Measurements from ENCODE around the gene UBALD2. TPM values are rescaled to one million over a fixed set of nuclear protein-coding genes. Genes with fewer than 3 reads are reported as not detected.

UBALD2 gene
- total and polyA plus RNA-seq, 2 of the 13 experiments (the other 11 are each of a cell fraction or from before 2014, with no cell fraction given) = 3.3 to 89.7 TPM

DNA sequence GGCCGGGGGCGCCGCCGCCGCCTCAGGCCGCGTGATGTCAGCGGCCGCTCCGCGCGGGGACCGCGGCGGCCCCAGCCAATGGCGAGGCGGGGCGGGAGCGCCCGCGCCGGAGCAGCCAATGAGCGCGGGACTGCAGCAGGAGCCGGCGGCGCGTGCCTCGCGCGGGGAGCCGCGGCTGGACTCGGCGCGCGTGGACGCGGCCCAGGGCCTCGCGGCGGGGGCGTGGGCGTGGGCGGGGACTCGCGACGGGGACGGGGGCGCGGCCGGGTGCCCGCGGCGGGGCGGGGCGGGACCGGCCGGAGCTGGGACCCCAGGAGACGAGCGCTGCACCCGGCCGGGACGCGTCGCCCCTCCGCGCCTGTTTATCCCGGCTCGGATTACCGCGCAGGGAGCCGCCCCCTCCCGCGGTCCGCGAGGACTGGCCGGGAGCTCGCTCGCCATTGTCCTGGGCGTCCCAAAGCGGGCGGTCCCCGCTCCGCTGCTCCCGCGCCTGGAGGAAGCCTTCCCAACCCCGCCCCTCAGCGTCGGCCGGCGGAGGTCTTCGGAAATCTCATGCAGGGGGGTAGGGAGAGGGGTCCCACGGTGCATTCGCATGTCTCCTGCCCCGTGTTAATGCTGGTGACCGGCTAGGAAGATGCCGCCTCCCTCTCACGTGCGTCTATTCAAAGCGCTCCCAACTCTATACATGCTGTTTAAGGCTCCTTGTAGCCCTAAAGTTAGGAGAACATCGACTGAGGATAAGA lies 24.5 kb upstream of the UBALD2 start, which contains the start of gene RNF157 (continued):
- TF ChIP-seq, protein P1, sequence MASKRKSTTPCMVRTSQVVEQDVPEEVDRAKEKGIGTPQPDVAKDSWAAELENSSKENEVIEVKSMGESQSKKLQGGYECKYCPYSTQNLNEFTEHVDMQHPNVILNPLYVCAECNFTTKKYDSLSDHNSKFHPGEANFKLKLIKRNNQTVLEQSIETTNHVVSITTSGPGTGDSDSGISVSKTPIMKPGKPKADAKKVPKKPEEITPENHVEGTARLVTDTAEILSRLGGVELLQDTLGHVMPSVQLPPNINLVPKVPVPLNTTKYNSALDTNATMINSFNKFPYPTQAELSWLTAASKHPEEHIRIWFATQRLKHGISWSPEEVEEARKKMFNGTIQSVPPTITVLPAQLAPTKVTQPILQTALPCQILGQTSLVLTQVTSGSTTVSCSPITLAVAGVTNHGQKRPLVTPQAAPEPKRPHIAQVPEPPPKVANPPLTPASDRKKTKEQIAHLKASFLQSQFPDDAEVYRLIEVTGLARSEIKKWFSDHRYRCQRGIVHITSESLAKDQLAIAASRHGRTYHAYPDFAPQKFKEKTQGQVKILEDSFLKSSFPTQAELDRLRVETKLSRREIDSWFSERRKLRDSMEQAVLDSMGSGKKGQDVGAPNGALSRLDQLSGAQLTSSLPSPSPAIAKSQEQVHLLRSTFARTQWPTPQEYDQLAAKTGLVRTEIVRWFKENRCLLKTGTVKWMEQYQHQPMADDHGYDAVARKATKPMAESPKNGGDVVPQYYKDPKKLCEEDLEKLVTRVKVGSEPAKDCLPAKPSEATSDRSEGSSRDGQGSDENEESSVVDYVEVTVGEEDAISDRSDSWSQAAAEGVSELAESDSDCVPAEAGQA (IDR thresholded peaks at IDR 0.05; ENCODE audit: low read depth) = no peak
- TF ChIP-seq, protein P1 (CRISPR knock-in tag; IDR thresholded peaks at IDR 0.05; ENCODE audit: borderline replicate concordance) = no peak
- TF ChIP-seq, protein P2, sequence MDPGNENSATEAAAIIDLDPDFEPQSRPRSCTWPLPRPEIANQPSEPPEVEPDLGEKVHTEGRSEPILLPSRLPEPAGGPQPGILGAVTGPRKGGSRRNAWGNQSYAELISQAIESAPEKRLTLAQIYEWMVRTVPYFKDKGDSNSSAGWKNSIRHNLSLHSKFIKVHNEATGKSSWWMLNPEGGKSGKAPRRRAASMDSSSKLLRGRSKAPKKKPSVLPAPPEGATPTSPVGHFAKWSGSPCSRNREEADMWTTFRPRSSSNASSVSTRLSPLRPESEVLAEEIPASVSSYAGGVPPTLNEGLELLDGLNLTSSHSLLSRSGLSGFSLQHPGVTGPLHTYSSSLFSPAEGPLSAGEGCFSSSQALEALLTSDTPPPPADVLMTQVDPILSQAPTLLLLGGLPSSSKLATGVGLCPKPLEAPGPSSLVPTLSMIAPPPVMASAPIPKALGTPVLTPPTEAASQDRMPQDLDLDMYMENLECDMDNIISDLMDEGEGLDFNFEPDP (CRISPR knock-in tag; conservative IDR thresholded peaks at IDR 0.05) = no peak
- TF ChIP-seq, protein P3, sequence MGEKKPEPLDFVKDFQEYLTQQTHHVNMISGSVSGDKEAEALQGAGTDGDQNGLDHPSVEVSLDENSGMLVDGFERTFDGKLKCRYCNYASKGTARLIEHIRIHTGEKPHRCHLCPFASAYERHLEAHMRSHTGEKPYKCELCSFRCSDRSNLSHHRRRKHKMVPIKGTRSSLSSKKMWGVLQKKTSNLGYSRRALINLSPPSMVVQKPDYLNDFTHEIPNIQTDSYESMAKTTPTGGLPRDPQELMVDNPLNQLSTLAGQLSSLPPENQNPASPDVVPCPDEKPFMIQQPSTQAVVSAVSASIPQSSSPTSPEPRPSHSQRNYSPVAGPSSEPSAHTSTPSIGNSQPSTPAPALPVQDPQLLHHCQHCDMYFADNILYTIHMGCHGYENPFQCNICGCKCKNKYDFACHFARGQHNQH (CRISPR knock-in tag; IDR thresholded peaks at IDR 0.05) = no peak
- TF ChIP-seq NRL (CRISPR knock-in tag; IDR thresholded peaks at IDR 0.05; ENCODE audit: borderline replicate concordance) (peak; percentile 80; the same call in 1 of the 2 replicates), TAF1 (CRISPR knock-in tag; IDR thresholded peaks at IDR 0.05) (peak; percentile 31; the same call in 1 of the 2 replicates), NFIB (CRISPR knock-in tag; IDR thresholded peaks at IDR 0.05; ENCODE audit: borderline replicate concordance) (no peak), ZNF761 (CRISPR knock-in tag; conservative IDR thresholded peaks at IDR 0.05) (no peak), ZNF713 (CRISPR knock-in tag; IDR thresholded peaks at IDR 0.05) (no peak), NPAS2 (CRISPR knock-in tag; IDR thresholded peaks at IDR 0.05; ENCODE audit: borderline replicate concordance) (no peak), CENPT (CRISPR knock-in tag; IDR thresholded peaks at IDR 0.05; ENCODE audit: low read depth) (no peak), MEIS2 (CRISPR knock-in tag; IDR thresholded peaks at IDR 0.05) (0 out of 2 replicates have a peak, but pooled peaks have one; percentile 33), AKAP8 (CRISPR knock-in tag; IDR thresholded peaks at IDR 0.05) (no peak), AGO2 (optimal IDR thresholded peaks at IDR 0.05; ENCODE audit: low read depth, low read length) (no peak), ZNF446 (CRISPR knock-in tag; IDR thresholded peaks at IDR 0.05) (peak; percentile 53; the same call in 1 of the 2 replicates), HOXA3 (CRISPR knock-in tag; IDR thresholded peaks at IDR 0.05) (0 out of 2 replicates have a peak, but pooled peaks have one; percentile 0), ZFAT (CRISPR knock-in tag; conservative IDR thresholded peaks at IDR 0.05) (no peak), ZNF496 (CRISPR knock-in tag; IDR thresholded peaks at IDR 0.05; ENCODE audit: insufficient replicate concordance) (no peak), ZNF296 (CRISPR knock-in tag; conservative IDR thresholded peaks at IDR 0.05) (0 out of 2 replicates have a peak, but pooled peaks have one; percentile 28), ZNF598 (CRISPR knock-in tag; IDR thresholded peaks at IDR 0.05; ENCODE audit: borderline replicate concordance) (no peak)
- TF ChIP-seq, protein P4, sequence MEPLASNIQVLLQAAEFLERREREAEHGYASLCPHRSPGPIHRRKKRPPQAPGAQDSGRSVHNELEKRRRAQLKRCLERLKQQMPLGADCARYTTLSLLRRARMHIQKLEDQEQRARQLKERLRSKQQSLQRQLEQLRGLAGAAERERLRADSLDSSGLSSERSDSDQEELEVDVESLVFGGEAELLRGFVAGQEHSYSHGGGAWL (CRISPR knock-in tag; IDR thresholded peaks at IDR 0.05) = no peak

All from HepG2 (cell line).